ENCODE data around the gene FAHD1.

Gene FAHD1

DNA sequence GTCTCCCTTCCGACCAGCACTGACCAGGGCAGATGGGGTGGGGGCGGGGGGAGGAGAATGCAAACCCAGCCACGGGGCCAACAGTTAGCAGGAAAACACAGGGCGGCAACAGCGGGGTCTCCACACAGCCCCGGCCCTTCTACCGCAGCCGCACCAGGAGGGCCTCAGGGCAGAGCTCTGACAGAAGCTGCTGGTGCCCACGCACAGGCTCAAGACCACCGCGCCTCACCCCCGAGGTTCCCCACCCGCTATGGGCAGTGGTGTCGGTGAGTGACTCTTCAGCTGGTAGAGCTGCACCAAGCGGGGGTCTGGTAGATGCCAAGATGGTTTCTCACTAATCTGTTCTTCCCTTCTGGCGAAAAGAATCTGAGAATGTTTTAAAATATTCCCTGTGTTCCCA is 16.5 kb upstream of the FAHD1 start:
- no peak overlapping the region for H2BK5ac ChIP-seq (ENCODE audit: low read depth, low read length, poor library complexity)
- no peak overlapping the region for H4K91ac ChIP-seq (ENCODE audit: low read depth, low read length)
- peaks cover 4% of the 10 kb centered on the region for H3K9me3 ChIP-seq (ENCODE audit: insufficient read depth, low read depth, low read length)
- H3K9ac ChIP-seq (ENCODE audit: low read length) = no peak overlapping the region
- no peak overlapping the region for H4K8ac ChIP-seq (ENCODE audit: low read depth, low read length)
- H3K79me2 ChIP-seq (ENCODE audit: control insufficient read depth, insufficient read depth, low read length, poor library complexity) = no peaks in the 10 kb centered on the region
- no peak overlapping the region for H2BK12ac ChIP-seq (ENCODE audit: low read length)
- H4K12ac ChIP-seq (ENCODE audit: low read depth, low read length) = no peak overlapping the region
- H2AFZ ChIP-seq (ENCODE audit: insufficient read depth, low read length, poor library complexity) = no peak overlapping the region
- peaks cover 25 to 31% of the 10 kb centered on the region in 2 experiments for H3K36me3 ChIP-seq (ENCODE audit: control insufficient read depth in 1 of 2, insufficient read depth in 2 of 2, low read length in 2 of 2)
- no peak overlapping the region for H2AK5ac ChIP-seq (ENCODE audit: low read length)
- no peaks in the 10 kb centered on the region for H3K27me3 ChIP-seq (ENCODE audit: insufficient read depth, low read length)
- H3K14ac ChIP-seq (ENCODE audit: low read length) = no peak overlapping the region
- no peak overlapping the region for H3K4ac ChIP-seq (ENCODE audit: low read depth, low read length)
- DNase-seq = no peak
- no peak overlapping the region for H3K4me3 ChIP-seq (ENCODE audit: low read depth, low read length)
- H3K18ac ChIP-seq (ENCODE audit: low read length) = no peak overlapping the region
- no peak overlapping the region for H2BK120ac ChIP-seq (ENCODE audit: insufficient read depth, low read length, poor library complexity)
- WGBS (ENCODE audit: extremely low coverage, insufficient coverage, insufficient read length) = no CpG with 5 or more reads among the region's 16 CpGs
- H3K23ac ChIP-seq (ENCODE audit: low read length) = no peak overlapping the region
- no peaks in the 10 kb centered on the region for H3K4me1 ChIP-seq (ENCODE audit: control insufficient read depth in 1 of 2, insufficient read depth in 2 of 2, low read length in 2 of 2)
- H3K27ac ChIP-seq (ENCODE audit: low read depth, low read length) = no peak overlapping the region
- no peaks in the 10 kb centered on the region for H3K79me1 ChIP-seq (ENCODE audit: low read length)
- no peak overlapping the region for H3K4me2 ChIP-seq (ENCODE audit: low read length)

DNA sequence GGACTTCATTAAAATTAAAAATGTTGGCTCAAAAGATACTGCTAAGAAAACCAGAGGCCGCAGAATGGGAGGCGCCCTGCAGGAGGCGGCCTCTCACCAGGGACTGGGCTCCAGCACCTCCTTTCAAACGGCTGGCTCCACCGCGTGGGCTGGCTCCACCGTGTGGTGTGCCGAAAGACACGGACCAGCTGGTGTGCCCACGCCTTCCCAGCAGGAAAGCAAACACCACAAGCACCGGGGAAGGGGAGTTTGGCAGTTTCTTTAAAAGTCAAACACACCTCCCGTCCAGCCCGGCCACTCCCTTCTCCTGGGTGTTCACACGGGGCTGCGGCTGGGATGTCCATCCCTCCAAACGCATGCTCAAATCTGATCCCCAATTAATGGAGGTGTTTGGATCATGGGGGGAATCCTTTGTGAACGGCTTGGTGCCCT is 14.3 kb upstream of the FAHD1 start:
- no peak overlapping the region for H3K9ac ChIP-seq (ENCODE audit: low read length)
- no peak overlapping the region for H2BK12ac ChIP-seq (ENCODE audit: low read length)
- H2AK5ac ChIP-seq (ENCODE audit: low read length) = no peak overlapping the region
- H3K4me2 ChIP-seq (ENCODE audit: low read length) = no peak overlapping the region
- no peak overlapping the region for H3K14ac ChIP-seq (ENCODE audit: low read length)
- H4K12ac ChIP-seq (ENCODE audit: low read depth, low read length) = no peak overlapping the region
- no peaks in the 10 kb centered on the region for H3K79me1 ChIP-seq (ENCODE audit: low read length)
- no CpG with 5 or more reads among the region's 17 CpGs for WGBS (ENCODE audit: extremely low coverage, insufficient coverage, insufficient read length)
- H2BK5ac ChIP-seq (ENCODE audit: low read depth, low read length, poor library complexity) = no peak overlapping the region
- H4K8ac ChIP-seq (ENCODE audit: low read depth, low read length) = no peak overlapping the region
- H4K91ac ChIP-seq (ENCODE audit: low read depth, low read length) = no peak overlapping the region
- no peak overlapping the region for H3K23ac ChIP-seq (ENCODE audit: low read length)
- no peak overlapping the region for H2AFZ ChIP-seq (ENCODE audit: insufficient read depth, low read length, poor library complexity)
- H3K4me1 ChIP-seq (ENCODE audit: control insufficient read depth in 1 of 2, insufficient read depth in 2 of 2, low read length in 2 of 2) = no peaks in the 10 kb centered on the region
- no peak overlapping the region for H3K18ac ChIP-seq (ENCODE audit: low read length)
- no peaks in the 10 kb centered on the region for H3K27me3 ChIP-seq (ENCODE audit: insufficient read depth, low read length)
- H3K4ac ChIP-seq (ENCODE audit: low read depth, low read length) = no peak overlapping the region
- H3K4me3 ChIP-seq (ENCODE audit: low read depth, low read length) = peak overlapping the region; percentile 36
- DNase-seq = peak; percentile 40 to 41
- peaks cover 3% of the 10 kb centered on the region for H3K9me3 ChIP-seq (ENCODE audit: insufficient read depth, low read depth, low read length)
- H3K36me3 ChIP-seq (ENCODE audit: control insufficient read depth in 1 of 2, insufficient read depth in 2 of 2, low read length in 2 of 2) = peaks cover 34 to 42% of the 10 kb centered on the region in 2 experiments
- H2BK120ac ChIP-seq (ENCODE audit: insufficient read depth, low read length, poor library complexity) = no peak overlapping the region
- no peaks in the 10 kb centered on the region for H3K79me2 ChIP-seq (ENCODE audit: control insufficient read depth, insufficient read depth, low read length, poor library complexity)
- no peak overlapping the region for H3K27ac ChIP-seq (ENCODE audit: low read depth, low read length)

DNA sequence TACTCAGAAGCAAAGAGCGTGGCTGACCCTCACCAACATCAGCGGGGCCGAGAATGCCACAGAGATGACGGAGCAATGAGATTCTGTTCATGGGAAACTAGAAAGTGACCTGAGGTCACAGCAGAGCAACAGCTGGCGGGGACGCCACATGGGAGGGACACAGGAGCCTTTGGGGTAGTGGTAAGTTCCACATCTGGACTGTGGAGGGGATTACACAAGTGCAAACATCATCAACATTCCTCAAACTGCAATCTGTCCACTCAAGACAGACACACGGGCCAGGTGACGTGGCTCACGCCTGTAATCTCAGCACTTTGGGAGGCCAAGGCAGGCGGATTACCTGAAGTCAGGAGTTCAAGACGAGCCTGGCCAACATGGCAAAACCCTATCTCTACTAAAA is 11.5 kb upstream of the FAHD1 start:
- H3K79me2 ChIP-seq (ENCODE audit: control insufficient read depth, insufficient read depth, low read length, poor library complexity) = no peaks in the 10 kb centered on the region
- H3K27ac ChIP-seq (ENCODE audit: low read depth, low read length) = no peak overlapping the region
- no peak overlapping the region for H3K4ac ChIP-seq (ENCODE audit: low read depth, low read length)
- no peak overlapping the region for H2BK5ac ChIP-seq (ENCODE audit: low read depth, low read length, poor library complexity)
- no peak overlapping the region for H2AFZ ChIP-seq (ENCODE audit: insufficient read depth, low read length, poor library complexity)
- no peak overlapping the region for H3K23ac ChIP-seq (ENCODE audit: low read length)
- H3K79me1 ChIP-seq (ENCODE audit: low read length) = no peaks in the 10 kb centered on the region
- peaks cover 34 to 45% of the 10 kb centered on the region in 2 experiments for H3K36me3 ChIP-seq (ENCODE audit: control insufficient read depth in 1 of 2, insufficient read depth in 2 of 2, low read length in 2 of 2)
- no peak overlapping the region for H4K91ac ChIP-seq (ENCODE audit: low read depth, low read length)
- no peak overlapping the region for H2AK5ac ChIP-seq (ENCODE audit: low read length)
- no peaks in the 10 kb centered on the region for H3K4me1 ChIP-seq (ENCODE audit: control insufficient read depth in 1 of 2, insufficient read depth in 2 of 2, low read length in 2 of 2)
- no peaks in the 10 kb centered on the region for H3K27me3 ChIP-seq (ENCODE audit: insufficient read depth, low read length)
- WGBS (ENCODE audit: extremely low coverage, insufficient coverage, insufficient read length) = no CpG with 5 or more reads among the region's 11 CpGs
- DNase-seq = peak in 1 of 2 donors; percentile 15
- no peak overlapping the region for H3K9ac ChIP-seq (ENCODE audit: low read length)
- no peak overlapping the region for H3K4me3 ChIP-seq (ENCODE audit: low read depth, low read length)
- H2BK120ac ChIP-seq (ENCODE audit: insufficient read depth, low read length, poor library complexity) = no peak overlapping the region
- no peaks in the 10 kb centered on the region for H3K9me3 ChIP-seq (ENCODE audit: insufficient read depth, low read depth, low read length)
- H4K8ac ChIP-seq (ENCODE audit: low read depth, low read length) = no peak overlapping the region
- H3K4me2 ChIP-seq (ENCODE audit: low read length) = no peak overlapping the region
- no peak overlapping the region for H3K18ac ChIP-seq (ENCODE audit: low read length)
- no peak overlapping the region for H4K12ac ChIP-seq (ENCODE audit: low read depth, low read length)
- H2BK12ac ChIP-seq (ENCODE audit: low read length) = no peak overlapping the region
- H3K14ac ChIP-seq (ENCODE audit: low read length) = no peak overlapping the region

DNA sequence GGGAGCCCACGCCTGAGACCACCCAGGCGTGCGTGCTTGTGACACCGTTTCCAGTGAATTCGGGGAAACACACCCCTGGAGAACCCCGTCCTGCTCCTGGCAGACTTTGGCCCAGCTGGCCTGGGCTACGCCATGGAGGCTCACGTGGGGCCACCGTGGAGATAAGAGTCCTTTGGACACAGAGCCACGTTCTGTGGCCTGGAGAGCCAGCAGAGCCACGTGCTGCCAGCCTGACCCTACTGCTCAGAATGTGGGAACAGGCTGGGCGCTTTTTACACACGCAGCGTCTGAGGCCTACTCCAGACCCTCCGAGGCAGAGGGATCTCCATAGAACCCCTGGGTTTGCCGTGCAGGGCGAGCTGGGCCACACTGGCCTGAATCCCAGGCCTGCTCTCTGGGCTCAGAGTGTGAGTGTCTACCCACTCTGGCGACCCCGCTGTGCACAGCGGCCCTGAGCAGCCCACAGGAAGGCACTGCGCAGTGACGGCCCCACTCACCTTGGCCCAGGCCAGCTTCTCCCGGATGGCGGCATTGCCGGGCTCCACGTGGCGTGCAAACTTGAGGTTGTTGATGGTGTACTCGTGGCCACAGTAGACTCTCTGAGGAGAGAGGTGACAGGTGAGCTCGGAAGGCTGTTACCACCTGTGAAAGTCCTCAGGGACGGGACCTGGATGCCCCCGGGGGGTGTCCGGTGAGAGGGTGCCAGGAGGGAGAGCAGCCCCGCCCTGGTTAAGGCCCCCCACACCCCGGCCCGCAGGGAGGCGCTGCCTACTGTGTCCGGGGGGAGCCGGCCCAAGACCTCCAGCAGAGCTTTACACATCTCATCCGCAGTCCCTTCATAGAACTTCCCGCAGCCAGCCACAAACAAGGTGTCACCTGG is 10.4 kb upstream of the FAHD1 start:
- Histone ChIP-seq H3K14ac (ENCODE audit: low read length) (no peak overlapping the region), H3K27me3 (ENCODE audit: insufficient read depth, low read length) (no peaks in the 10 kb centered on the region), H4K8ac (ENCODE audit: low read depth, low read length) (no peak overlapping the region), H2BK120ac (ENCODE audit: insufficient read depth, low read length, poor library complexity) (no peak overlapping the region), H3K36me3 (ENCODE audit: control insufficient read depth in 1 of 2, insufficient read depth in 2 of 2, low read length in 2 of 2) (peaks cover 41 to 50% of the 10 kb centered on the region in 2 experiments), H3K79me2 (ENCODE audit: control insufficient read depth, insufficient read depth, low read length, poor library complexity) (no peaks in the 10 kb centered on the region), H2BK12ac (ENCODE audit: low read length) (no peak overlapping the region), H3K4me1 (ENCODE audit: control insufficient read depth in 1 of 2, insufficient read depth in 2 of 2, low read length in 2 of 2) (no peaks in the 10 kb centered on the region), H3K4ac (ENCODE audit: low read depth, low read length) (no peak overlapping the region), H3K23ac (ENCODE audit: low read length) (no peak overlapping the region), H2BK5ac (ENCODE audit: low read depth, low read length, poor library complexity) (no peak overlapping the region), H4K12ac (ENCODE audit: low read depth, low read length) (no peak overlapping the region), H3K9me3 (ENCODE audit: insufficient read depth, low read depth, low read length) (no peaks in the 10 kb centered on the region), H3K4me2 (ENCODE audit: low read length) (no peak overlapping the region), H4K91ac (ENCODE audit: low read depth, low read length) (no peak overlapping the region), H3K4me3 (ENCODE audit: low read depth, low read length) (no peak overlapping the region), H2AK5ac (ENCODE audit: low read length) (no peak overlapping the region), H3K79me1 (ENCODE audit: low read length) (no peaks in the 10 kb centered on the region), H3K18ac (ENCODE audit: low read length) (no peak overlapping the region), H3K9ac (ENCODE audit: low read length) (no peak overlapping the region), H2AFZ (ENCODE audit: insufficient read depth, low read length, poor library complexity) (no peak overlapping the region), H3K27ac (ENCODE audit: low read depth, low read length) (no peak overlapping the region)
- no peak for DNase-seq
- WGBS (ENCODE audit: extremely low coverage, insufficient coverage, insufficient read length) = no CpG with 5 or more reads among the region's 40 CpGs

All from trophoblast cell (in vitro differentiated cells and primary cell).